H54 (cell line): ENCODE data around the gene CUTA.

Experiments used
- DNase-seq: peaks from one replicate; pipeline ENCODE4 v3.0.0; 2011; ENCODE audit warnings: low spot score, mixed read lengths; ENCODE audit not compliant: insufficient read length
- FAIRE-seq: peaks from 3 replicates; lab custom pipeline; 2011; peaks lifted over from hg19 to GRCh38; lab: Jason Lieb, UNC
- POLR2A ChIP-seq: IDR thresholded peaks from 2 replicates; pipeline ENCODE4 v1.6.1; 2011; ENCODE audit warnings: low read depth, mild to moderate bottlenecking, low read length

Gene CUTA

GRCh38 chr6:33367009-33367714 is 50.7 kb downstream of the CUTA start:
- no peak for TF ChIP-seq POLR2A
- FAIRE-seq (no peak), DNase-seq (no peak)
